Measurements from ENCODE around the gene CEP112.

The CEP112 gene

DNA sequence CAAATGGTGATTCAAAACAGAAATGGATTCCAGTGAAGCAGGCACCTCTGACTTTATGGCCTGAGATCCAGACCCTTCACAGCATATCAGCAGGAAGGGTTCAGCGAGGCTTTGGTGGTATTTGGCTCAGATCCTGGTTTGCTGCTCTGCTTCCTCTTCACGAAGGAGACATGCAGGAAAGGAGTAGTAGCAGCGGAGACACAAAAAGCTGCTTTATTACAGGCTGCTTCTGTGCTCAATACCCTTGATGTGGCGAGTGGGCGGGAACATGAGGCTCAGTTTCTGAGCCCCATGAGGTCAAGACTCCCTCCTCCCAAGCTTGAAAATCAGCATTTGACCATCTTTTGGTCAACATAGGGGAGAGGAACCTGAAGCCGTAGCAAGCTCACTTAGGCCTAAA lies 417.1 kb downstream of the CEP112 start:
- H3K4me3 ChIP-seq (ENCODE audit: low read length), result no peak overlapping the region
- no peak for TF ChIP-seq ZNF274 (IDR thresholded peaks at IDR 0.05; ENCODE audit: low read depth, low read length)

DNA sequence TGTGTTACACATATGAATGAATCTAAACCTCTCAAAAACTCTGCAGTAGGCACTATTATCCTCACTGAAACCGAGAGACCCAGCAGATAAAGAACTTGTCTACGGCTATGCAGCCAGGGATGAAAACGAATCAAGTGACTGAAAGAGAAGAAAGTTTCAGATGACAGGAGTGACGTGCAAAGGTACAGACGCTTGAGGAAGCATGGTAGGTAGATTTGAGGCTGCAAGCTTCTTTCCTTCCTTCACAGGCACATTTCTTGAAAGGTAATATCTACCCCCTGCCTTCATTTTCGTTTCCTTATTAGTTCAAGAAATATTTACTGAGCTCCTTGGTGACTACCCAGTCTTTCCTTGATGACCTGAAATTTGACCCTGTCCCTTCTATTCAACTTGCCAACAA lies 418.9 kb downstream of the CEP112 start:
- TF ChIP-seq ZNF274 (IDR thresholded peaks at IDR 0.05; ENCODE audit: low read depth, low read length), result no peak

GRCh38 chr17:65771704-65772103 lies 420.2 kb downstream of the CEP112 start:
- no peak overlapping the region for H3K4me3 ChIP-seq (ENCODE audit: low read length)
- no peak for TF ChIP-seq ZNF274 (IDR thresholded peaks at IDR 0.05; ENCODE audit: low read depth, low read length)

More for the DNA sequence above, 418.9 kb downstream of the CEP112 start:
- H3K4me3 ChIP-seq (ENCODE audit: low read length), result no peak overlapping the region

GRCh38 chr17:65763786-65764185 lies 428.1 kb downstream of the CEP112 start:
- no peak for TF ChIP-seq ZNF274 (IDR thresholded peaks at IDR 0.05; ENCODE audit: low read depth, low read length)

GRCh38 chr17:65762973-65763372 lies 429.0 kb downstream of the CEP112 start:
- no peak overlapping the region for H3K4me3 ChIP-seq (ENCODE audit: low read length)
- no peak for TF ChIP-seq ZNF274 (IDR thresholded peaks at IDR 0.05; ENCODE audit: low read depth, low read length)

More at GRCh38 chr17:65763786-65764185, 428.1 kb downstream of the CEP112 start:
- H3K4me3 ChIP-seq (ENCODE audit: low read length), result no peak overlapping the region

DNA sequence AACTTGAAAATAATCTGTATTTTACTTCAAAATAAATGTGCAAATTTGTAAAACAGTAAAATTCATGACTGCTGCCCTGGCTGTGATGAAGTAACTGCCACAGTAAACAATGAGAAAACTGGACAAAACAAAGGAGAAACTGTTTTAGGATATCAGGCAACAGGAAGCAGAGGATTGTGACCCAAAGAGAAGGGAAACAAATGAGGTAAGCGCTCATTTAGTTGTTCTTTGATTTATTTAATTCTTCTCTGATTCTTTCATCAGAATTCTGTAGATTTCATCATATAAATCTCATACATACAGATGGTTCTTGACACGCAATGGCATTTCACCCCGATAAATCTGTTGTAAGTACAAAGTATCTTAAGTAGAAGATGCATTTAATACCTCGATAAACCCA lies 432.4 kb downstream of the CEP112 start:
- TF ChIP-seq ZNF274 (IDR thresholded peaks at IDR 0.05; ENCODE audit: low read depth, low read length), result no peak
- no peak overlapping the region for H3K4me3 ChIP-seq (ENCODE audit: low read length)

- H3K4me3 ChIP-seq (ENCODE audit: low read length), result no peak overlapping the region
- no peak for TF ChIP-seq ZNF274 (IDR thresholded peaks at IDR 0.05; ENCODE audit: low read depth, low read length)
These were observed 435.2 kb downstream of the CEP112 start for GRCh38 chr17:65756760-65757159.

GRCh38 chr17:65755799-65756198 lies 436.1 kb downstream of the CEP112 start:
- TF ChIP-seq ZNF274 (IDR thresholded peaks at IDR 0.05; ENCODE audit: low read depth, low read length), result no peak
- no peak overlapping the region for H3K4me3 ChIP-seq (ENCODE audit: low read length)

DNA sequence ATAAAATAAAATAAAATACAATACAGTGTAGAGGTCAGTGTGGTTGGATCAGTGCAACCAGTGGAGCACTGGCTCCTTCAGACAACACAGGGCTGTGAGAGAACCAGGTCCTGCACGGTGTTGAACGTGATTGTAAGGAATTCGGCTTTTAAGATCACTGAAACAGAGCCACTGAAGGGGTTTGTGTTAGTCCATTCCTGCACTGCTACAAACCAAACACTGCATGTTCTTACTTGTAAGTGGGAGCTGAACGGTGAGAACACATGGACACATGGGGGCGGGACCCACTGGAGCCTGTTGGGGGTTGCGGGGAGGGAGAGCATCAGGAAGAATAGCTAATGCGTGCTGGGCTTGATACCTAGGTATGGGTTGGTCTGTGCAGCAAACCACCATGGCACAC lies 437.3 kb downstream of the CEP112 start:
- H3K4me3 ChIP-seq (ENCODE audit: low read length), result no peak overlapping the region
- TF ChIP-seq ZNF274 (IDR thresholded peaks at IDR 0.05; ENCODE audit: low read depth, low read length), result no peak

DNA sequence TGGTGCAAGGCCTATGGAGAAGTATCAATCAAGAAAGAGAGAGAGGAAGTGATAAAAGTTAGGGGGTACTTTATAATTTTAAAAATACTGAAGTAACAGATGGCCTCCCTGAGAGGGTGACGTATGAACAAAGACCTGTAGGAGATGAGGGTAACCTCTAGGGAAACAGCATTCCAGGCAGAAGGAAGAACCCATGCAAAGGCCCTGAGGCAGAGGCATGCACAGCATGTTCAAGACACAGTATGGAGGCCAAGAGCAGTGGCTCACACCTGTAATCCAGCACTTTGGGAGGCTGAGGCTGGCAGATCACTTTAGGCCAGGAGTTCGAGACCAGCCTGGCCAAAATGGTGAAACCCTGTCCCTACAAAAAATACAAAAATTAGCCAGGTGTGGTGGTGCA lies 437.9 kb downstream of the CEP112 start:
- H3K4me3 ChIP-seq (ENCODE audit: low read length), result no peak overlapping the region
- no peak for TF ChIP-seq ZNF274 (IDR thresholded peaks at IDR 0.05; ENCODE audit: low read depth, low read length)

GRCh38 chr17:65753348-65753747 lies 438.6 kb downstream of the CEP112 start:
- TF ChIP-seq ZNF274 (IDR thresholded peaks at IDR 0.05; ENCODE audit: low read depth, low read length), result no peak

DNA sequence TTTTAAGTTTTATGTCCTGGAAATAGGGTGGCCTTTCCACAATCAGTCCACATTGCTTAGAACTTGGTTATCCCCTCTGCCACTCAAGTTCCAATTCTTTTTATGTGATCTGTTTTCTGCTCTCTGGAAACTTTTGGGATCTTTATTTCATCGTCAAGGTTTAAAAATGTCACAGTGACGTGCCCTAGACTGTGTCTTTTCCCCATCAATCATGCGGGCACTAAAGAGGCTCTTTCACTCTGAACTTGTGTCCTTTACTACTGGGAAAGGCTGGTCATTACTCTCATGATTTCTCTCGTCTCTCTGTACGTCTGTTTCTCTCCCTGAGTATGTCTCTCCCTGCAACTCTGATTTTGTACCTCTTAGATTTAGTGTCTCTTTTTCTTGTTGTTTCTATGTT lies 440.7 kb downstream of the CEP112 start:
- TF ChIP-seq ZNF274 (IDR thresholded peaks at IDR 0.05; ENCODE audit: low read depth, low read length), result no peak
- H3K4me3 ChIP-seq (ENCODE audit: low read length), result no peak overlapping the region

More at GRCh38 chr17:65753348-65753747, 438.6 kb downstream of the CEP112 start:
- no peak overlapping the region for H3K4me3 ChIP-seq (ENCODE audit: low read length)

DNA sequence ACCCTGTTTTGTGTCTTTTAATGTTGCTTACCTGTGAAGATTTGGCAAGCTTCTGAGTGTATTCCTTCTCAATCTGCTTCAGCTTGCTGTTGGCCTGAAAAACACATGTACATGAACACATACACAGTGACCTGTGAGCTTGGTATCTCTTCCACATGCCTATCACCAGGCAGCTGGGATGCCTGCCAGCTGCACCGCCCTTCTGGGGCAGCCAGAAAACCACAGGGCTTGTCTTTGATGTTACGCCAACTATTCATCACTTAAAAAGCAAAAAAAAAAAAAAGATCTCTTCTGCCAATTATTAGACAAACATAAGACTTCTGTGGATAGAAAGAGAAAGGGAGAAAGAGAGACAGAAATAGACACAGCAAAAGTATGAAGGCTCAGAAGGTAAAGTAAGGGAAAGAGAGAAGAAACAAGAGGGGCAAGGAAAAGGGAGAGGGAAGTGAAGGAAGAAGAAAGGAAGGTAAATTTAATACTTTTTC lies 441.3 kb downstream of the CEP112 start:
- H3K4me3 ChIP-seq (ENCODE audit: low read length), result no peak overlapping the region
- TF ChIP-seq ZNF274 (IDR thresholded peaks at IDR 0.05; ENCODE audit: low read depth, low read length), result no peak

DNA sequence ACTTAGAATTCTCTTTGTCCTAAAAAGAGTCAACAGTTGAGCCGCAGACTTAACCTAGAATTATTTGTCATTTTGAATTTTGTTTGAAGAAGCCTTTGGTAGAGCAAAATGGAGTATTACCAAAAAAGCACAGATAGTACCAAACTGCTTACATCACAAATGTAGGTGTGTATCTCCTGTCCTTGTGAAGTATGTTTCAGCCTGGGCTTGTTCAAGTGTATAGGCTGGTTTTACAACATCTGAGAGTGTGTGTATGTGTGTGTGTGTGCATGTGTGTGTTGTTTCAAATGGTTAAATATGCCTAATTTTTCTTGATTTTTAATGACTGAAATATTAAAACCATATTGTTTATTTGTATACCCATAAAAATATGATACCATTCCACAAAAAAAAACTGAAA lies 441.8 kb downstream of the CEP112 start:
- no peak for TF ChIP-seq ZNF274 (IDR thresholded peaks at IDR 0.05; ENCODE audit: low read depth, low read length)
- H3K4me3 ChIP-seq (ENCODE audit: low read length), result no peak overlapping the region

DNA sequence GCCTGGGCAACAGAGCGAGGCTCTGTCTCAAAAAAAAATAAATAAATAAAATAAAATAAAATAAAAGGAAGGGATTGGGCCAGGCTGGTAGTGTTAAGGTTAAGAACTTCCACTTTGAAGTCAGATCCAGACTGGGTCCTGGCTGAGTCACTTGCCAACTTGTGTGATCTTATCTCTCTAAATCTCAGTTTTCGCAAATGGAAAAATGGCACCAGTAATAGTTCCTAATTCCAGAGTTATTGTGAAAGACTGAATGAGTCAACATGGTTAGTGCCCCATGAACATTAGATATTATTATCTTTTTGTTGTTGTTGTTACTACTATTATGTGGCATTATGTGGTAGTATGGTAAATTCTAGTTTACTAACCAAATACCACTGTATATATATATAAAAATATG lies 442.5 kb downstream of the CEP112 start:
- no peak overlapping the region for H3K4me3 ChIP-seq (ENCODE audit: low read length)
- TF ChIP-seq ZNF274 (IDR thresholded peaks at IDR 0.05; ENCODE audit: low read depth, low read length), result no peak

- no peak overlapping the region for H3K4me3 ChIP-seq (ENCODE audit: low read length)
- TF ChIP-seq ZNF274 (IDR thresholded peaks at IDR 0.05; ENCODE audit: low read depth, low read length), result no peak
These were observed 446.7 kb downstream of the CEP112 start for GRCh38 chr17:65745241-65745640.
